Lower leg skin (tissue), 3 donors: ENCODE results near the gene IL1RAPL1.

Experiments used
- CTCF ChIP-seq, 3 donors: fragments of 450-650 bp; IDR thresholded peaks; one replicate each; pipeline ENCODE4 v1.5.1; 2016; ENCODE audit warnings: antibody characterized with exemption in 3 of 3, mild to moderate bottlenecking in 3 of 3, moderate library complexity in 2 of 3
- POLR2A ChIP-seq, 2 donors: fragments of 450-650 bp; IDR thresholded peaks; one replicate each; pipeline ENCODE4 v1.6.1; 2016 to 2017; ENCODE audit warnings: antibody characterized with exemption in 2 of 2, mild to moderate bottlenecking in 1 of 2, moderate library complexity in 1 of 2

- TF ChIP-seq CTCF (IDR thresholded peaks at IDR 0.05): no peak
- no peak for TF ChIP-seq POLR2A (IDR thresholded peaks at IDR 0.05)
These were observed 1364.8 kb downstream of the IL1RAPL1 start for GRCh38 chrX:29952016-29952415.
